ENCODE data around the gene KAZN.

DNA sequence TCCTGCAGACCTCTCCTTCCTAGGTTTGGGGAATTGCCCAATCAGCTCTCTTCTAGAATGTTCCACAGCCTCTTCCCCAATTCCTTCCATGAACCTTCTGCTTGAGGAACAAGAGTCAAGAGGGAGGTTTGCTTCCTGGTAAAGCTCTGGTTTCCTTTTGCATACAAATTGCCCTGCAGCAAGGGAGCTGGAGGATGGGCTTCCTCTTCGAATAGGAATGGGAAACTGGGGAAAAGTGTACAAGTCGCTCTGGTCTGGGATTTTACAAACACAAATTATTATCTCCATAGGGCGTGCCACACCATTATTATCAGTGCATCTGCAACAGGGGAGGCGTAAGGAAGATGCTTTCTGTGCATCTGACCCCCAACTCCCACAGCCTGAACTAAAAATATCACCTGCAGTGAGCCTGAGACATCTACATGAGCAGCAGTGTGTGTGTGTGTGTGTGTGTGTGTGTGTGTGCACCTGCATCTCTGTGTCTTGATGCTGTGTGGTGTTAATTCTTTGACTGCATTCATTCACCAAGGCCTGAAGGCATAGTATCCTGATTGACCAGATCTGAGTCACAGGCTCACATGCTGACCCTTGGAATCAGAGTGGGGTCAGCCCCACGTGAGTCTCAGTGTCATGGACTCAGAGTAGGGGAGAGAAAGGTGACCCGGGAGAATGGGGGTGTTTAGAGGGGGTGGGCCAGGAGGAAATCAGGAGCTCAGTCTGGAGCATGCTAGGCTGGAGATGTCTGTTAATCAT is 272.9 kb downstream of the KAZN start:
- TF ChIP-seq CTCF (IDR thresholded peaks at IDR 0.05; ENCODE audit: low read length) = no peak
- TF ChIP-seq EZH2 (optimal IDR thresholded peaks at IDR 0.05; ENCODE audit: low read depth, low read length) = no peak

Measured in MM.1S (cell line).